Upper lobe of right lung (tissue), 1 donor: ENCODE measurements around the gene HLA-DOA. TPM values are rescaled to one million over a fixed set of nuclear protein-coding genes. Genes with fewer than 3 reads are reported as not detected.

ENCODE experiments used
- ATAC-seq: fragments of 200-7000 bp; cut with Tn5 transposase; one replicate; pipeline ENCODE4 v1.9.1; 2020; ENCODE audit warnings: mild to moderate bottlenecking, moderate library complexity
- DNase-seq: peaks from one replicate; pipeline ENCODE4 v3.0.0-alpha.2; 2020
- H3K27ac ChIP-seq: fragments of 200-600 bp; one replicate; pipeline ENCODE4 v1.8.0; 2022
- H3K27me3 ChIP-seq: fragments of 200-600 bp; one replicate; pipeline ENCODE4 v1.8.0; 2022; ENCODE audit warnings: mild to moderate bottlenecking
- H3K36me3 ChIP-seq: fragments of 200-600 bp; one replicate; pipeline ENCODE4 v1.8.0; 2022
- H3K4me1 ChIP-seq: fragments of 200-600 bp; one replicate; pipeline ENCODE4 v1.8.0; 2022
- H3K4me3 ChIP-seq: fragments of 200-600 bp; one replicate; pipeline ENCODE4 v1.8.0; 2022; ENCODE audit warnings: mild to moderate bottlenecking
- H3K9me3 ChIP-seq: fragments of 200-600 bp; one replicate; pipeline ENCODE4 v1.8.0; 2022
- intact Hi-C: fragments of 100-400 bp; cut with DNase I; formaldehyde crosslinking; loops from one replicate; pipeline ENCODE4 v1.11.0; 2022
- total RNA-seq: library from RNA; stranded (reverse); fragmentation: NEBNext Ultra II Directional; extraction: Animal tissue kit (Norgen Biotek cat#: 25700); gene quantifications from one replicate; pipeline ENCODE4 v1.2.1, GENCODE V29; 2021
- TF ChIP-seq, protein P1 (sequence below): fragments of 200-600 bp; IDR thresholded peaks from one replicate; pipeline ENCODE4 v1.8.0; 2022; ENCODE audit warnings: antibody characterized with exemption
- donor health status: DM: no; HTN: yes; CAD: no; lungs with severe emphysema.

Gene HLA-DOA
- total RNA-seq, 1 donor from 2014 or later: 25.2 TPM

DNA sequence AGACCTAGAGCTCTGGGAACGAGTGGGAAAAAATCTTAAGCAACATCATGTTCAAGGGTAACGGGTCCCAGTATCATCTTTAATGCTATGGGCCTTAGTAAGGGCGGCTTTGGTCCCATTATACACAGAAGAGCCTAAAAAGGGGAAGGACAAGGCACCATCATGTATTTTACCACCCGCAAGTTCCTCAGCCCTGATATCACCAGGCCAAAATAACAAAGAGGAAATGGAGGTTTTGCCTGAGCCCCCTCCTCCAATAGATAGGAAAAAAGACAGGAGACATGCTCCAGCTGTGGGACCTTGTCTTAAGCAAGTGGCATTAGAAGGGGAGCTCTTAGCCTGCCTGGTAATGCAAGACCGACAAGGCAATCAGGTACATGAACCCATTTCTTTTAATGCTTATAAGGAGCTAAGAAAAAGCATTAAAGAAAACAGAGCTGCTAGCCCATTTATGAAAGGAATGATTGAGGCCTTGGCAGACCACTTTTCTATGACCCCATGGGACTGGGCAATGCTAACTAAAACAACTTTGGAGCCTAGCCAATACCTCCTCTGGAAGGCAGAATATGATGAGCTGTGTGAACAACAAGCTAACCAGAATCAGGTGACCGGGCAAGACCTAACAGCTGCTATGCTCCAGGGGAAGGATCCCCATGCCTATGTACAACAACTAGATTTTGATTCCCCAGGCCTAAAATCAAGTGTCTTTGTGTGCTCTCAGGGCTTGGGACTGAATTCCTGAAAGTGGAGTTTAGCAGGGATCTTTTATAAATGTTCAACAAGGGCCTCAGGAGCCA lies 40.8 kb upstream of the HLA-DOA start:
- peak; percentile 51 for ATAC-seq
- no peaks in the 10 kb centered on the region for H3K9me3 ChIP-seq
- intact Hi-C loops: no loop called here

GRCh38 chr6:33049323-33050013 lies 40.1 kb upstream of the HLA-DOA start:
- intact Hi-C loops: no loop called here

More for the DNA sequence above, 40.8 kb upstream of the HLA-DOA start:
- no peak for DNase-seq
- Histone ChIP-seq H3K4me3 (no peak overlapping the region), H3K27ac (no peak overlapping the region), H3K27me3 (peaks cover 5% of the 10 kb centered on the region), H3K36me3 (no peaks in the 10 kb centered on the region), H3K4me1 (no peaks in the 10 kb centered on the region)
- TF ChIP-seq, protein P1, sequence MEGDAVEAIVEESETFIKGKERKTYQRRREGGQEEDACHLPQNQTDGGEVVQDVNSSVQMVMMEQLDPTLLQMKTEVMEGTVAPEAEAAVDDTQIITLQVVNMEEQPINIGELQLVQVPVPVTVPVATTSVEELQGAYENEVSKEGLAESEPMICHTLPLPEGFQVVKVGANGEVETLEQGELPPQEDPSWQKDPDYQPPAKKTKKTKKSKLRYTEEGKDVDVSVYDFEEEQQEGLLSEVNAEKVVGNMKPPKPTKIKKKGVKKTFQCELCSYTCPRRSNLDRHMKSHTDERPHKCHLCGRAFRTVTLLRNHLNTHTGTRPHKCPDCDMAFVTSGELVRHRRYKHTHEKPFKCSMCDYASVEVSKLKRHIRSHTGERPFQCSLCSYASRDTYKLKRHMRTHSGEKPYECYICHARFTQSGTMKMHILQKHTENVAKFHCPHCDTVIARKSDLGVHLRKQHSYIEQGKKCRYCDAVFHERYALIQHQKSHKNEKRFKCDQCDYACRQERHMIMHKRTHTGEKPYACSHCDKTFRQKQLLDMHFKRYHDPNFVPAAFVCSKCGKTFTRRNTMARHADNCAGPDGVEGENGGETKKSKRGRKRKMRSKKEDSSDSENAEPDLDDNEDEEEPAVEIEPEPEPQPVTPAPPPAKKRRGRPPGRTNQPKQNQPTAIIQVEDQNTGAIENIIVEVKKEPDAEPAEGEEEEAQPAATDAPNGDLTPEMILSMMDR: no peak

DNA sequence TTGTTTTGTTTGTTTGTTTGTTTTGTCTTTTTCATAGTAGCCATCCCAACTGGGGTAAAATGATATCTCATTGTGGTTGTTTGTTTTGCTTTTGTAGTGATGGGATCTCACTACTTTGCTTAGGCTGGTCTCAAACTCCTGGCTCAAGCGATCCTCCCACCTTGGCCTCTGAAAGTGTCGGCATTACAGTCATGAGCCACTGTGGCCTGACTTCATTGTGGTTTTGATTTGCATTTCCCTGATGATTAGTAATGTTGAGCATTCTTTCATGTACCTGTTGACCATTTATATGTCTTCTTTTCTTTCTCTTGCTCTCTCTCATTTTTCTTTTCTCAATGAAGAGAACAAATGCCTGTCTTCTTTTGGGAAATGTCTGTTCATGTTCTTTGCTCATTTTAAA lies 30.8 kb upstream of the HLA-DOA start:
- TF ChIP-seq, protein P1: no peak
- no peak for ATAC-seq

More at GRCh38 chr6:33049323-33050013, 40.1 kb upstream of the HLA-DOA start:
- DNase-seq: no peak
- Histone ChIP-seq H3K27me3 (peaks cover 5% of the 10 kb centered on the region), H3K36me3 (no peaks in the 10 kb centered on the region), H3K4me1 (no peaks in the 10 kb centered on the region), H3K9me3 (no peaks in the 10 kb centered on the region), H3K27ac (no peak overlapping the region), H3K4me3 (no peak overlapping the region)
- TF ChIP-seq, protein P1: peak; percentile 14
- ATAC-seq: no peak

DNA sequence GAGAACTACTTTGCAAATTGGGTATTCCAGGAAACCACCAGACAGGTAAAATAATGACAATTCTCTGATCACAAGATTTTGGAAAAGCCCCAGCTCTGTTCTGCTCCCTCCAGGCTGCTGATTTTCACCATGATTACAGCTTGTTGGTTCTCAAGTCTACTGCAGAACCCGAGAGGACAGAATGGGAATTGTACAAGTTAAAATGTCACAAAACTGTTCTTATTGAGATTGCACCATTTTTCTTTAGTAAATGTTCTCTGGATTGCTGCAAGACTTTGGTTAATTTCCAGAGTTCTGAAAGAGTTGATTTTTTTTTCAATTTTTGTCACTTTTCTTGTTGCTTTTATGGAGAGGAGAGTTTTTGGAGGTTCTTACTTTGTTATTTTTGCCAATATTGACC lies 27.1 kb upstream of the HLA-DOA start:
- no peaks in the 10 kb centered on the region for H3K27me3 ChIP-seq
- intact Hi-C loops: no loop called here
- H3K4me3 ChIP-seq: no peak overlapping the region
- H3K27ac ChIP-seq: no peak overlapping the region
- ATAC-seq: peak; percentile 26
- TF ChIP-seq, protein P1: no peak
- H3K9me3 ChIP-seq: no peaks in the 10 kb centered on the region
- H3K4me1 ChIP-seq: no peaks in the 10 kb centered on the region
- DNase-seq: no peak
- no peaks in the 10 kb centered on the region for H3K36me3 ChIP-seq

More for the DNA sequence above, 30.8 kb upstream of the HLA-DOA start:
- no peaks in the 10 kb centered on the region for H3K27me3 ChIP-seq
- no peak for DNase-seq
- H3K9me3 ChIP-seq: no peaks in the 10 kb centered on the region
- intact Hi-C loops: no loop called here
- no peak overlapping the region for H3K4me3 ChIP-seq
- H3K36me3 ChIP-seq: no peaks in the 10 kb centered on the region
- no peaks in the 10 kb centered on the region for H3K4me1 ChIP-seq
- H3K27ac ChIP-seq: no peak overlapping the region

GRCh38 chr6:33034554-33034953 lies 25.2 kb upstream of the HLA-DOA start:
- TF ChIP-seq, protein P1: no peak
- Histone ChIP-seq H3K27me3 (no peaks in the 10 kb centered on the region), H3K27ac (no peak overlapping the region), H3K9me3 (no peaks in the 10 kb centered on the region), H3K4me1 (no peaks in the 10 kb centered on the region), H3K36me3 (no peaks in the 10 kb centered on the region), H3K4me3 (no peak overlapping the region)
- intact Hi-C loops: no loop called here
- DNase-seq (no peak), ATAC-seq (no peak)
